Measurements from ENCODE around the gene SIRPG.
"Not testable (repeated sequence)": the region's sequence is repeated elsewhere in the genome, so short reads cannot be mapped to it uniquely, and the experiment has no call there.

The SIRPG gene

GRCh38 chr20:1671891-1672669, 14.5 kb upstream of the SIRPG start:
- FAIRE-seq: no peak

GRCh38 chr20:1669304-1669703, 11.7 kb upstream of the SIRPG start:
- no peak for FAIRE-seq

- no peak for FAIRE-seq
Observed at GRCh38 chr20:1667502-1668085, 10.0 kb upstream of the SIRPG start.

- FAIRE-seq: no peak
Observed at GRCh38 chr20:1666802-1667201, 9.2 kb upstream of the SIRPG start.

GRCh38 chr20:1665345-1665744, 7.8 kb upstream of the SIRPG start:
- FAIRE-seq: no peak

GRCh38 chr20:1664911-1665310, 7.3 kb upstream of the SIRPG start:
- no peak for FAIRE-seq

- FAIRE-seq: no peak
Observed at GRCh38 chr20:1663917-1664316, 6.3 kb upstream of the SIRPG start.

- FAIRE-seq: no peak
Observed at GRCh38 chr20:1661542-1662299, 4.1 kb upstream of the SIRPG start.

GRCh38 chr20:1660246-1660645, 2.7 kb upstream of the SIRPG start:
- FAIRE-seq: no peak

- FAIRE-seq: no peak
Observed at GRCh38 chr20:1656844-1657243, 735 bp downstream of the SIRPG start.

GRCh38 chr20:1654996-1655395, 2.6 kb downstream of the SIRPG start:
- no peak for FAIRE-seq

GRCh38 chr20:1652960-1653359, 4.6 kb downstream of the SIRPG start:
- no peak for FAIRE-seq

GRCh38 chr20:1652104-1652503, 5.5 kb downstream of the SIRPG start:
- no peak for FAIRE-seq

- FAIRE-seq: no peak
Observed at GRCh38 chr20:1651268-1652058, 6.1 kb downstream of the SIRPG start.

GRCh38 chr20:1648101-1648500, 9.5 kb downstream of the SIRPG start:
- FAIRE-seq: no peak

- FAIRE-seq: no peak
Observed at GRCh38 chr20:1646975-1647431, 10.6 kb downstream of the SIRPG start.

- no peak for FAIRE-seq
Observed at GRCh38 chr20:1644101-1644962, 13.2 kb downstream of the SIRPG start.

- FAIRE-seq: not testable (repeated sequence)
Observed at GRCh38 chr20:1638643-1639042, 18.9 kb downstream of the SIRPG start.

- FAIRE-seq: no peak
Observed at GRCh38 chr20:1637755-1638154, 19.8 kb downstream of the SIRPG start.

- FAIRE-seq: no peak
Observed at GRCh38 chr20:1637226-1637625, 20.4 kb downstream of the SIRPG start.

- FAIRE-seq: no peak
Observed at GRCh38 chr20:1636621-1637020, 21.0 kb downstream of the SIRPG start.

Measured in colon (tissue), 2 donors.